ENCODE measurements around the gene KREMEN1.

DNA sequence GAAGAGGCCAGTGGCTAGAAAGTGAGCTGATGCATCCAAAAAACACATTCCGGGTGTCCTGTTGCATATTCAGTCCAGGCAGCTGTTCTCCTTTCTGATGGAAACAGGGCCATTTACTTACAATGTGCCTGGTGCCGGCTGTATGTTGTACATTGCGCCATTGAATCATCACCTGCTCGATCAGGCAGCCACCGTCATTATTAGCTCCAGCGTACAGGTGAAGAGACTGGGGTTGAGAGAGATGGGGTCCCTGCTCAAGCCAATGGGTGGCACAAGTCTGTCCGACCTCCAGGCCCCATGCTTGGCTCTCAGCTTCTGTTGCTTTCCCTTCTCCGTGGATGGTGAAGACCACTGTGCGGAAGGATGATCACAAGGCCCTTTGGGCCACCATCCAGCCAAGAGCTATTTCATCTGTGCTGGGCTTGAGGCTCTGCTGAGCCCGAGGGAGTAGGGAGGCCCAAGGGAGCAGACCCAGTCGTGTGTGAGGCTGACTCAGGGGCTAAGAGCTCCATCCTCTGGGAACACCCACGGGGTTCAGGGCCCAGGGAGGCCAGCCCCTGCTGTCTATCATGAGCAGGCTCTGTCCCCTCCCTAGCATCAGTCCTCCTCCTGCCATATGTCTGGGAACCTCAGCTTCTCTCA, 112.1 kb downstream of the KREMEN1 start:
- TF ChIP-seq, protein P1, sequence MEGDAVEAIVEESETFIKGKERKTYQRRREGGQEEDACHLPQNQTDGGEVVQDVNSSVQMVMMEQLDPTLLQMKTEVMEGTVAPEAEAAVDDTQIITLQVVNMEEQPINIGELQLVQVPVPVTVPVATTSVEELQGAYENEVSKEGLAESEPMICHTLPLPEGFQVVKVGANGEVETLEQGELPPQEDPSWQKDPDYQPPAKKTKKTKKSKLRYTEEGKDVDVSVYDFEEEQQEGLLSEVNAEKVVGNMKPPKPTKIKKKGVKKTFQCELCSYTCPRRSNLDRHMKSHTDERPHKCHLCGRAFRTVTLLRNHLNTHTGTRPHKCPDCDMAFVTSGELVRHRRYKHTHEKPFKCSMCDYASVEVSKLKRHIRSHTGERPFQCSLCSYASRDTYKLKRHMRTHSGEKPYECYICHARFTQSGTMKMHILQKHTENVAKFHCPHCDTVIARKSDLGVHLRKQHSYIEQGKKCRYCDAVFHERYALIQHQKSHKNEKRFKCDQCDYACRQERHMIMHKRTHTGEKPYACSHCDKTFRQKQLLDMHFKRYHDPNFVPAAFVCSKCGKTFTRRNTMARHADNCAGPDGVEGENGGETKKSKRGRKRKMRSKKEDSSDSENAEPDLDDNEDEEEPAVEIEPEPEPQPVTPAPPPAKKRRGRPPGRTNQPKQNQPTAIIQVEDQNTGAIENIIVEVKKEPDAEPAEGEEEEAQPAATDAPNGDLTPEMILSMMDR (conservative IDR thresholded peaks at IDR 0.05; ENCODE audit: low read depth, low read length) = no peak
- TF ChIP-seq EZH2 (IDR thresholded peaks at IDR 0.05; ENCODE audit: low read length, unreplicated experiment) (no peak), EZH2phosphoT487 (IDR thresholded peaks at IDR 0.05; ENCODE audit: borderline replicate concordance, low read length) (no peak)

All from PC-3 (cell line).